MCF 10A (cell line): ENCODE results near the gene OBI1. TPM values are rescaled to one million over a fixed set of nuclear protein-coding genes. Genes with fewer than 3 reads are reported as not detected.

Experiments
- BruUV-seq: library from RNA; stranded (reverse); fragments of 400-500 nt; replicated peaks from 2 replicates; lab custom pipeline; 2021; lab: Mats Ljungman, UMichigan
- CTCF ChIA-PET: fragments of 300-600 bp; sonication (Branson Sonifier 250); formaldehyde crosslinking; extraction: SDS; loops from one replicate; lab custom pipeline; 2021; ENCODE audit warnings: antibody characterized with exemption, inconsistent platforms; lab: Yijun Ruan, JAX
- POLR2A ChIA-PET: fragments of 300-600, 350-650 bp; sonication (Branson Sonifier 250); formaldehyde crosslinking; extraction: SDS; loops from one replicate; lab custom pipeline; 2020; ENCODE audit warnings: antibody characterized with exemption, inconsistent platforms; lab: Yijun Ruan, JAX
- DNase-seq: peaks from one replicate; pipeline ENCODE4 v3.0.0-alpha.2; 2018; ENCODE audit not compliant: unreplicated experiment
- H3K27ac Mint-ChIP-seq: one replicate; pipeline ENCODE4 v1.8.0; 2022; ENCODE audit warnings: mild to moderate bottlenecking, low read depth, mixed read lengths; ENCODE audit not compliant: unreplicated experiment
- H3K27me3 Mint-ChIP-seq: one replicate; pipeline ENCODE4 v1.8.0; 2022; ENCODE audit warnings: mixed read lengths; ENCODE audit not compliant: insufficient read depth, unreplicated experiment
- H3K36me3 Mint-ChIP-seq: one replicate; pipeline ENCODE4 v1.8.0; 2022; ENCODE audit warnings: mild to moderate bottlenecking, moderate library complexity, mixed read lengths; ENCODE audit not compliant: insufficient read depth, unreplicated experiment
- H3K4me1 Mint-ChIP-seq: one replicate; pipeline ENCODE4 v1.8.0; 2022; ENCODE audit warnings: mixed read lengths; ENCODE audit not compliant: insufficient read depth, unreplicated experiment
- H3K4me3 Mint-ChIP-seq: one replicate; pipeline ENCODE4 v1.8.0; 2022; ENCODE audit warnings: mild to moderate bottlenecking, moderate library complexity, mixed read lengths; ENCODE audit not compliant: unreplicated experiment
- H3K9me3 Mint-ChIP-seq: one replicate; pipeline ENCODE4 v1.8.0; 2022; ENCODE audit warnings: mixed read lengths; ENCODE audit not compliant: unreplicated experiment
- intact Hi-C: fragments of 100-400 bp; cut with micrococcal nuclease; formaldehyde crosslinking; loops from 2 replicates; pipeline ENCODE4 v1.14.1; 2022
- total RNA-seq: library from RNA; stranded (reverse); gene quantifications from 2 replicates; pipeline ENCODE4 v1.2.3, GENCODE V29; 2022
- TF ChIP-seq, protein P1 (sequence below): fragments of 200-600 bp; IDR thresholded peaks from one replicate; pipeline ENCODE4 v1.8.0; 2022; ENCODE audit warnings: antibody characterized with exemption, mild to moderate bottlenecking; ENCODE audit not compliant: unreplicated experiment

The OBI1 gene
- total RNA-seq, 1 experiment from 2014 or later: 9.3 TPM

DNA sequence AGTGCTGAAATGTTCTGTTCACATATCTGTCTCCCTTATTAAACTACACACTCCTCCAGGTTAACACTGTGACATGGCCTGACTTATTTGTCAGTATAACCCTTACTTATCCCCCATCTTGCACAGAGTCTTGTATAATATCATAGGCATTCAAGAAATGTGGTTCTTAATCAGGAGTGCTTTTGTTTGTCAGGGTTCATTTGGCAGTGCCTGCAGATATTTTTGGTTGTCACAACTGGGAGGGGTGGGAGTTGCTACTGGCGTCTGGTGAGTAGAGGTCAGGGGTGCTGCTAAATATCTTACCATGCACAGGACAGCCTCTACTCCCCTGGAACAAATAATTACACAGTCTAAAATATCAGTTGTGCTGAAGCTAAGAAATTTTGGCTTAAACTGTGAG, 20.4 kb upstream of the OBI1 start:
- POLR2A ChIA-PET: no interaction called here
- H3K4me1 Mint-ChIP-seq: no peaks in the 10 kb centered on the region
- no peak overlapping the region for H3K4me3 Mint-ChIP-seq
- H3K27ac Mint-ChIP-seq: no peak overlapping the region
- peaks cover 41% of the 10 kb centered on the region for H3K27me3 Mint-ChIP-seq
- H3K9me3 Mint-ChIP-seq: no peaks in the 10 kb centered on the region
- intact Hi-C loops: no loop called here
- BruUV-seq: no TSS peak
- H3K36me3 Mint-ChIP-seq: no peaks in the 10 kb centered on the region
- DNase-seq: no peak
- CTCF ChIA-PET: interaction anchor here (0.6 kb wide), 1 partner anchor 10 kb away, joined by 3 read pairs; no protein-coding TSS in a partner anchor
- TF ChIP-seq, protein P1, sequence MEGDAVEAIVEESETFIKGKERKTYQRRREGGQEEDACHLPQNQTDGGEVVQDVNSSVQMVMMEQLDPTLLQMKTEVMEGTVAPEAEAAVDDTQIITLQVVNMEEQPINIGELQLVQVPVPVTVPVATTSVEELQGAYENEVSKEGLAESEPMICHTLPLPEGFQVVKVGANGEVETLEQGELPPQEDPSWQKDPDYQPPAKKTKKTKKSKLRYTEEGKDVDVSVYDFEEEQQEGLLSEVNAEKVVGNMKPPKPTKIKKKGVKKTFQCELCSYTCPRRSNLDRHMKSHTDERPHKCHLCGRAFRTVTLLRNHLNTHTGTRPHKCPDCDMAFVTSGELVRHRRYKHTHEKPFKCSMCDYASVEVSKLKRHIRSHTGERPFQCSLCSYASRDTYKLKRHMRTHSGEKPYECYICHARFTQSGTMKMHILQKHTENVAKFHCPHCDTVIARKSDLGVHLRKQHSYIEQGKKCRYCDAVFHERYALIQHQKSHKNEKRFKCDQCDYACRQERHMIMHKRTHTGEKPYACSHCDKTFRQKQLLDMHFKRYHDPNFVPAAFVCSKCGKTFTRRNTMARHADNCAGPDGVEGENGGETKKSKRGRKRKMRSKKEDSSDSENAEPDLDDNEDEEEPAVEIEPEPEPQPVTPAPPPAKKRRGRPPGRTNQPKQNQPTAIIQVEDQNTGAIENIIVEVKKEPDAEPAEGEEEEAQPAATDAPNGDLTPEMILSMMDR: no peak

- TF ChIP-seq, protein P1: no peak
- intact Hi-C loops: no loop called here
- H3K4me3 Mint-ChIP-seq: no peak overlapping the region
- H3K27ac Mint-ChIP-seq: no peak overlapping the region
- DNase-seq: no peak
- POLR2A ChIA-PET: no interaction called here
- H3K27me3 Mint-ChIP-seq: peaks cover 47% of the 10 kb centered on the region
- CTCF ChIA-PET: no interaction called here
- no peaks in the 10 kb centered on the region for H3K36me3 Mint-ChIP-seq
- BruUV-seq: no TSS peak
- H3K9me3 Mint-ChIP-seq: no peaks in the 10 kb centered on the region
- H3K4me1 Mint-ChIP-seq: no peaks in the 10 kb centered on the region
Observed at GRCh38 chr13:78675112-78675511, 16.2 kb upstream of the OBI1 start.

DNA sequence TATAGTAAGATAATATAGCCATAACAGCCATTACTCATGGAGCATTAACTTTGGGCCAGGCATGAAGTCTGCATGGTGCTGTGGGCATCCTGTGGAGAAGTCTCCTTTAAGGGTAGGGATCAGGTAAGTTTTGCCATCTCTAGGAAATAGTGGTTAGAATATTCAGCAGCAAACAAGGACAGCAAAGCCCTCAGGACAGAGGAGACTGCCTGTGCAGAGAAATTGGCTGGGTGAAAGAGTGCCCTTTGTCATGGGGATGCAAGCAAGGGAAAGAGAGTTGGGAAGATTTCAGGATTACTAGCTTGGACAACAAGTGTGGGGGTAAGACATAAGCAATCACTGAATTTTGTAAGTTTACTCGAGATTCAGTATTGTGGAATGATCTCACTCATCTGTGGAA, 15.7 kb upstream of the OBI1 start:
- no peaks in the 10 kb centered on the region for H3K9me3 Mint-ChIP-seq
- peaks cover 50% of the 10 kb centered on the region for H3K27me3 Mint-ChIP-seq
- ChIA-PET CTCF (no interaction called here), POLR2A (no interaction called here)
- no peak overlapping the region for H3K4me3 Mint-ChIP-seq
- H3K36me3 Mint-ChIP-seq: no peaks in the 10 kb centered on the region
- intact Hi-C loops: no loop called here
- no TSS peak for BruUV-seq
- TF ChIP-seq, protein P1: no peak
- no peaks in the 10 kb centered on the region for H3K4me1 Mint-ChIP-seq
- DNase-seq: no peak
- H3K27ac Mint-ChIP-seq: no peak overlapping the region

GRCh38 chr13:78662467-78662866, 3.5 kb upstream of the OBI1 start:
- ChIA-PET POLR2A (no interaction called here), CTCF (interaction anchor here (0.7 kb wide), 1 partner anchor 497 kb away, joined by 3 read pairs; no protein-coding TSS in a partner anchor)
- DNase-seq: no peak
- intact Hi-C loops: no loop called here
- peaks cover 5% of the 10 kb centered on the region for H3K36me3 Mint-ChIP-seq
- no peak overlapping the region for H3K27ac Mint-ChIP-seq
- no peaks in the 10 kb centered on the region for H3K27me3 Mint-ChIP-seq
- peaks cover 9% of the 10 kb centered on the region for H3K4me1 Mint-ChIP-seq
- H3K9me3 Mint-ChIP-seq: no peaks in the 10 kb centered on the region
- BruUV-seq: no TSS peak
- H3K4me3 Mint-ChIP-seq: no peak overlapping the region
- TF ChIP-seq, protein P1: no peak
